ENCODE measurements around the gene C12orf42.

The C12orf42 gene

GRCh38 chr12:103513875-103514274, 18.1 kb upstream of the C12orf42 start:
- H3K36me3 Mint-ChIP-seq (ENCODE audit: insufficient read depth), result no peaks in the 10 kb centered on the region
- peak overlapping the region in 1 of 2 donors; percentile 6 for H3K27ac Mint-ChIP-seq
- DNase-seq (no peak), ATAC-seq (replicated peaks) (no peak)
- no peaks in the 10 kb centered on the region for H3K4me1 Mint-ChIP-seq (ENCODE audit: low read depth in 2 of 2)
- H3K4me3 Mint-ChIP-seq, result no peak overlapping the region
- H3K27me3 Mint-ChIP-seq, result no peaks in the 10 kb centered on the region
- H3K9me3 Mint-ChIP-seq, result no peaks in the 10 kb centered on the region

GRCh38 chr12:103505371-103506236, 9.8 kb upstream of the C12orf42 start:
- peak; percentile 66 for ATAC-seq (replicated peaks)
- H3K4me3 Mint-ChIP-seq, result no peak overlapping the region
- no peak for DNase-seq
- H3K36me3 Mint-ChIP-seq (ENCODE audit: insufficient read depth), result no peaks in the 10 kb centered on the region
- H3K4me1 Mint-ChIP-seq (ENCODE audit: low read depth in 2 of 2), result peaks cover 0 to 4% of the 10 kb centered on the region in 2 donors
- no peaks in the 10 kb centered on the region for H3K9me3 Mint-ChIP-seq
- H3K27me3 Mint-ChIP-seq, result no peaks in the 10 kb centered on the region
- peak overlapping the region in 1 of 2 donors; percentile 52 for H3K27ac Mint-ChIP-seq

- Mint-ChIP-seq H3K27ac (no peak overlapping the region), H3K4me1 (ENCODE audit: low read depth in 2 of 2) (peaks cover 0 to 4% of the 10 kb centered on the region in 2 donors), H3K36me3 (ENCODE audit: insufficient read depth) (no peaks in the 10 kb centered on the region), H3K27me3 (no peaks in the 10 kb centered on the region), H3K4me3 (no peak overlapping the region), H3K9me3 (no peaks in the 10 kb centered on the region)
- ATAC-seq (replicated peaks) (no peak), DNase-seq (no peak)
Observed at GRCh38 chr12:103504606-103505005, 8.8 kb upstream of the C12orf42 start.

GRCh38 chr12:103503546-103504480, 8.0 kb upstream of the C12orf42 start:
- Mint-ChIP-seq H3K27ac (no peak overlapping the region), H3K4me3 (no peak overlapping the region), H3K27me3 (no peaks in the 10 kb centered on the region), H3K4me1 (ENCODE audit: low read depth in 2 of 2) (peaks cover 0 to 4% of the 10 kb centered on the region in 2 donors), H3K9me3 (no peaks in the 10 kb centered on the region), H3K36me3 (ENCODE audit: insufficient read depth) (no peaks in the 10 kb centered on the region)
- peak; percentile 75 for ATAC-seq (replicated peaks)
- DNase-seq, result peak; percentile 55 to 69 (median 58)

GRCh38 chr12:103501447-103501846, 5.7 kb upstream of the C12orf42 start:
- no peak for DNase-seq
- H3K36me3 Mint-ChIP-seq (ENCODE audit: insufficient read depth), result no peaks in the 10 kb centered on the region
- no peak overlapping the region for H3K27ac Mint-ChIP-seq
- no peak for ATAC-seq (replicated peaks)
- H3K4me1 Mint-ChIP-seq (ENCODE audit: low read depth in 2 of 2), result peaks cover 0 to 4% of the 10 kb centered on the region in 2 donors
- H3K9me3 Mint-ChIP-seq, result no peaks in the 10 kb centered on the region
- no peak overlapping the region for H3K4me3 Mint-ChIP-seq
- H3K27me3 Mint-ChIP-seq, result no peaks in the 10 kb centered on the region

GRCh38 chr12:103499571-103499970, 3.8 kb upstream of the C12orf42 start:
- H3K4me3 Mint-ChIP-seq, result no peak overlapping the region
- no peaks in the 10 kb centered on the region for H3K36me3 Mint-ChIP-seq (ENCODE audit: insufficient read depth)
- H3K9me3 Mint-ChIP-seq, result no peaks in the 10 kb centered on the region
- no peak overlapping the region for H3K27ac Mint-ChIP-seq
- ATAC-seq (replicated peaks) (no peak), DNase-seq (no peak)
- peaks cover 0 to 5% of the 10 kb centered on the region in 2 donors for H3K27me3 Mint-ChIP-seq
- H3K4me1 Mint-ChIP-seq (ENCODE audit: low read depth in 2 of 2), result peaks cover 7 to 8% of the 10 kb centered on the region in 2 donors

GRCh38 chr12:103498990-103499389, 3.2 kb upstream of the C12orf42 start:
- H3K4me1 Mint-ChIP-seq (ENCODE audit: low read depth in 2 of 2), result peaks cover 8 to 10% of the 10 kb centered on the region in 2 donors
- ATAC-seq (replicated peaks) (no peak), DNase-seq (no peak)
- no peak overlapping the region for H3K27ac Mint-ChIP-seq
- no peak overlapping the region for H3K4me3 Mint-ChIP-seq
- H3K9me3 Mint-ChIP-seq, result no peaks in the 10 kb centered on the region
- H3K36me3 Mint-ChIP-seq (ENCODE audit: insufficient read depth), result no peaks in the 10 kb centered on the region
- peaks cover 0 to 11% of the 10 kb centered on the region in 2 donors for H3K27me3 Mint-ChIP-seq

GRCh38 chr12:103494734-103495468, 867 bp downstream of the C12orf42 start:
- no peak for ATAC-seq (replicated peaks)
- Mint-ChIP-seq H3K36me3 (ENCODE audit: insufficient read depth) (no peaks in the 10 kb centered on the region), H3K27me3 (peaks cover 0 to 32% of the 10 kb centered on the region in 2 donors), H3K4me3 (peak overlapping the region; percentile 77 to 84), H3K9me3 (no peaks in the 10 kb centered on the region), H3K4me1 (ENCODE audit: low read depth in 2 of 2) (peaks cover 7 to 10% of the 10 kb centered on the region in 2 donors), H3K27ac (peak overlapping the region; percentile 49 to 79)
- DNase-seq, result no peak

GRCh38 chr12:103494051-103494733, 1.6 kb downstream of the C12orf42 start:
- Mint-ChIP-seq H3K4me1 (ENCODE audit: low read depth in 2 of 2) (peaks cover 7 to 10% of the 10 kb centered on the region in 2 donors), H3K36me3 (ENCODE audit: insufficient read depth) (no peaks in the 10 kb centered on the region), H3K9me3 (no peaks in the 10 kb centered on the region), H3K27me3 (peaks cover 0 to 32% of the 10 kb centered on the region in 2 donors), H3K27ac (peak overlapping the region; percentile 49 to 79), H3K4me3 (peak overlapping the region; percentile 77 to 84)
- ATAC-seq (replicated peaks), result no peak
- no peak for DNase-seq

GRCh38 chr12:103493199-103493598, 2.6 kb downstream of the C12orf42 start:
- Mint-ChIP-seq H3K27ac (no peak overlapping the region), H3K4me1 (ENCODE audit: low read depth in 2 of 2) (peaks cover 7 to 10% of the 10 kb centered on the region in 2 donors), H3K9me3 (no peaks in the 10 kb centered on the region), H3K36me3 (ENCODE audit: insufficient read depth) (no peaks in the 10 kb centered on the region), H3K4me3 (no peak overlapping the region), H3K27me3 (peaks cover 0 to 32% of the 10 kb centered on the region in 2 donors)
- ATAC-seq (replicated peaks) (no peak), DNase-seq (no peak)

- Mint-ChIP-seq H3K27me3 (no peaks in the 10 kb centered on the region), H3K36me3 (ENCODE audit: insufficient read depth) (no peaks in the 10 kb centered on the region), H3K27ac (peak overlapping the region; percentile 2 to 70), H3K4me3 (peak overlapping the region; percentile 11 to 68), H3K4me1 (ENCODE audit: low read depth in 2 of 2) (peaks cover 0 to 6% of the 10 kb centered on the region in 2 donors), H3K9me3 (peaks cover 2 to 5% of the 10 kb centered on the region in 2 donors)
- ATAC-seq (replicated peaks) (no peak), DNase-seq (no peak)
Observed at GRCh38 chr12:103482365-103482764, 13.4 kb downstream of the C12orf42 start.

GRCh38 chr12:103475073-103475472, 20.7 kb downstream of the C12orf42 start:
- H3K27me3 Mint-ChIP-seq, result no peaks in the 10 kb centered on the region
- DNase-seq (no peak), ATAC-seq (replicated peaks) (no peak)
- peaks cover 2 to 14% of the 10 kb centered on the region in 2 donors for H3K4me1 Mint-ChIP-seq (ENCODE audit: low read depth in 2 of 2)
- H3K9me3 Mint-ChIP-seq, result no peaks in the 10 kb centered on the region
- no peak overlapping the region for H3K27ac Mint-ChIP-seq
- no peaks in the 10 kb centered on the region for H3K36me3 Mint-ChIP-seq (ENCODE audit: insufficient read depth)
- H3K4me3 Mint-ChIP-seq, result no peak overlapping the region
